ENCODE measurements around the gene SLC10A3. TPM values are rescaled to one million over a fixed set of nuclear protein-coding genes. Genes with fewer than 3 reads are reported as not detected.

SLC10A3 gene
- total RNA-seq, 2 experiments from 2014 or later, result 24.3 to 24.9 TPM

GRCh38 chrX:154462396-154462795 lies 28.0 kb downstream of the SLC10A3 start:
- Mint-ChIP-seq H3K4me3 (no peak overlapping the region), H3K27ac (no peak overlapping the region), H3K36me3 (peaks cover 2% of the 10 kb centered on the region), H3K27me3 (no peaks in the 10 kb centered on the region), H3K4me1 (peaks cover 11% of the 10 kb centered on the region), H3K9me3 (ENCODE audit: low read depth) (no peaks in the 10 kb centered on the region)
- no peak for DNase-seq
- no peak for ATAC-seq
- CTCF ChIA-PET, result interaction anchor here (1.1 kb wide), 1 partner anchor 14 kb away, joined by 5 read pairs; no protein-coding TSS in a partner anchor

- CTCF ChIA-PET, result interaction anchor here (1.4 kb wide), 1 partner anchor 67 kb away, joined by 3 read pairs; no protein-coding TSS in a partner anchor
- Mint-ChIP-seq H3K27me3 (no peaks in the 10 kb centered on the region), H3K4me3 (no peak overlapping the region), H3K36me3 (peaks cover 2% of the 10 kb centered on the region), H3K4me1 (peaks cover 15% of the 10 kb centered on the region), H3K9me3 (ENCODE audit: low read depth) (no peaks in the 10 kb centered on the region), H3K27ac (no peak overlapping the region)
- DNase-seq, result no peak
- no peak for ATAC-seq
These were observed 30.1 kb downstream of the SLC10A3 start for GRCh38 chrX:154460326-154460725.

GRCh38 chrX:154459832-154460231 lies 30.6 kb downstream of the SLC10A3 start:
- CTCF ChIA-PET, result interaction anchor here (1.4 kb wide), 1 partner anchor 31 kb away, joined by 4 read pairs; the partner anchor contains the start of gene SLC10A3
- peak overlapping the region; percentile 77 for H3K4me3 Mint-ChIP-seq
- peaks cover 15% of the 10 kb centered on the region for H3K4me1 Mint-ChIP-seq

GRCh38 chrX:154458954-154459778 lies 31.3 kb downstream of the SLC10A3 start:
- Mint-ChIP-seq H3K27ac (peak overlapping the region; percentile 68), H3K4me1 (peaks cover 15% of the 10 kb centered on the region), H3K36me3 (peaks cover 7% of the 10 kb centered on the region), H3K4me3 (peak overlapping the region; percentile 77), H3K27me3 (no peaks in the 10 kb centered on the region), H3K9me3 (ENCODE audit: low read depth) (no peaks in the 10 kb centered on the region)
- CTCF ChIA-PET, result interaction anchor here (1.4 to 1.6 kb wide), 2 partner anchors 18 to 31 kb away, joined by 4 read pairs; partner anchors contain the start of gene SLC10A3
- DNase-seq, result no peak
- peak; percentile 50 for ATAC-seq

More at GRCh38 chrX:154459832-154460231, 30.6 kb downstream of the SLC10A3 start:
- DNase-seq (no peak), ATAC-seq (no peak)
- H3K27ac Mint-ChIP-seq, result no peak overlapping the region
- H3K9me3 Mint-ChIP-seq (ENCODE audit: low read depth), result no peaks in the 10 kb centered on the region
- no peaks in the 10 kb centered on the region for H3K27me3 Mint-ChIP-seq
- H3K36me3 Mint-ChIP-seq, result peaks cover 2% of the 10 kb centered on the region

GRCh38 chrX:154458116-154458953 lies 32.1 kb downstream of the SLC10A3 start, which contains the start of gene PLXNA3:
Gene PLXNA3 (plus strand): TSS chrX:154458281. CDS start chrX:154460184, 1,903 bp downstream.
- H3K36me3 Mint-ChIP-seq, result peaks cover 7% of the 10 kb centered on the region
- DNase-seq, result peak; percentile 63
- peak within 1 kb of the TSS; percentile 89 for H3K27ac Mint-ChIP-seq
- peak; percentile 80 for ATAC-seq
- H3K9me3 Mint-ChIP-seq (ENCODE audit: low read depth), result no peaks in the 10 kb centered on the region
- CTCF ChIA-PET, result interaction anchor here (1.4 to 1.6 kb wide), 2 partner anchors 19 to 32 kb away, joined by 4 read pairs; partner anchors contain the start of gene SLC10A3
- peaks cover 15% of the 10 kb centered on the region for H3K4me1 Mint-ChIP-seq
- H3K27me3 Mint-ChIP-seq, result no peaks in the 10 kb centered on the region
- H3K4me3 Mint-ChIP-seq, result peak within 1 kb of the TSS; percentile 89

- peak; percentile 70 for DNase-seq
- no peaks in the 10 kb centered on the region for H3K9me3 Mint-ChIP-seq (ENCODE audit: low read depth)
- CTCF ChIA-PET, result interaction anchor here (1.6 kb wide), 1 partner anchor 19 kb away, joined by 4 read pairs; no protein-coding TSS in a partner anchor
- H3K27me3 Mint-ChIP-seq, result no peaks in the 10 kb centered on the region
- peaks cover 7% of the 10 kb centered on the region for H3K36me3 Mint-ChIP-seq
- H3K27ac Mint-ChIP-seq, result peak overlapping the region; percentile 89
- H3K4me3 Mint-ChIP-seq, result peak overlapping the region; percentile 89
- peaks cover 15% of the 10 kb centered on the region for H3K4me1 Mint-ChIP-seq
- ATAC-seq, result peak; percentile 75
These were observed 32.8 kb downstream of the SLC10A3 start for GRCh38 chrX:154457491-154458115.

- CTCF ChIA-PET, result no interaction called here
- no peaks in the 10 kb centered on the region for H3K9me3 Mint-ChIP-seq (ENCODE audit: low read depth)
- no peaks in the 10 kb centered on the region for H3K27me3 Mint-ChIP-seq
- no peak overlapping the region for H3K4me3 Mint-ChIP-seq
- no peak overlapping the region for H3K27ac Mint-ChIP-seq
- no peak for DNase-seq
- peaks cover 5% of the 10 kb centered on the region for H3K4me1 Mint-ChIP-seq
- ATAC-seq, result no peak
- peaks cover 8% of the 10 kb centered on the region for H3K36me3 Mint-ChIP-seq
These were observed 37.6 kb downstream of the SLC10A3 start for GRCh38 chrX:154452823-154453222.

- H3K27me3 Mint-ChIP-seq, result no peaks in the 10 kb centered on the region
- peaks cover 9% of the 10 kb centered on the region for H3K36me3 Mint-ChIP-seq
- no peaks in the 10 kb centered on the region for H3K9me3 Mint-ChIP-seq (ENCODE audit: low read depth)
- H3K4me3 Mint-ChIP-seq, result no peak overlapping the region
- no peak for DNase-seq
- peaks cover 5% of the 10 kb centered on the region for H3K4me1 Mint-ChIP-seq
- CTCF ChIA-PET, result no interaction called here
- no peak for ATAC-seq
- H3K27ac Mint-ChIP-seq, result no peak overlapping the region
These were observed 40.1 kb downstream of the SLC10A3 start for GRCh38 chrX:154450312-154450711.

GRCh38 chrX:154449618-154450017 lies 40.8 kb downstream of the SLC10A3 start:
- CTCF ChIA-PET, result interaction anchor here (0.7 kb wide), 1 partner anchor 78 kb away, joined by 3 read pairs; no protein-coding TSS in a partner anchor
- peaks cover 8% of the 10 kb centered on the region for H3K4me1 Mint-ChIP-seq
- ATAC-seq (no peak), DNase-seq (no peak)
- no peaks in the 10 kb centered on the region for H3K9me3 Mint-ChIP-seq (ENCODE audit: low read depth)
- no peaks in the 10 kb centered on the region for H3K27me3 Mint-ChIP-seq
- H3K36me3 Mint-ChIP-seq, result peaks cover 9% of the 10 kb centered on the region
- H3K27ac Mint-ChIP-seq, result no peak overlapping the region
- no peak overlapping the region for H3K4me3 Mint-ChIP-seq

GRCh38 chrX:154448484-154448883 lies 41.9 kb downstream of the SLC10A3 start:
- no peaks in the 10 kb centered on the region for H3K9me3 Mint-ChIP-seq (ENCODE audit: low read depth)
- no peak for DNase-seq
- no peaks in the 10 kb centered on the region for H3K27me3 Mint-ChIP-seq
- H3K27ac Mint-ChIP-seq, result no peak overlapping the region
- peaks cover 4% of the 10 kb centered on the region for H3K36me3 Mint-ChIP-seq
- peaks cover 8% of the 10 kb centered on the region for H3K4me1 Mint-ChIP-seq
- ATAC-seq, result no peak
- H3K4me3 Mint-ChIP-seq, result no peak overlapping the region
- CTCF ChIA-PET, result no interaction called here

GRCh38 chrX:154446430-154446829 lies 44.0 kb downstream of the SLC10A3 start:
- Mint-ChIP-seq H3K36me3 (peaks cover 5% of the 10 kb centered on the region), H3K27me3 (no peaks in the 10 kb centered on the region), H3K27ac (peak overlapping the region; percentile 28), H3K9me3 (ENCODE audit: low read depth) (no peaks in the 10 kb centered on the region), H3K4me1 (peaks cover 16% of the 10 kb centered on the region), H3K4me3 (no peak overlapping the region)
- DNase-seq (no peak), ATAC-seq (no peak)
- CTCF ChIA-PET, result no interaction called here

GRCh38 chrX:154445776-154446175 lies 44.7 kb downstream of the SLC10A3 start:
- H3K27ac Mint-ChIP-seq, result no peak overlapping the region
- CTCF ChIA-PET, result no interaction called here
- H3K9me3 Mint-ChIP-seq (ENCODE audit: low read depth), result no peaks in the 10 kb centered on the region
- DNase-seq (no peak), ATAC-seq (no peak)
- no peak overlapping the region for H3K4me3 Mint-ChIP-seq
- peaks cover 20% of the 10 kb centered on the region for H3K4me1 Mint-ChIP-seq
- H3K36me3 Mint-ChIP-seq, result peaks cover 5% of the 10 kb centered on the region
- H3K27me3 Mint-ChIP-seq, result no peaks in the 10 kb centered on the region

Data from activated CD8-positive, alpha-beta memory T cell treated with anti-CD3 and anti-CD28 coated beads, Interleukin-2, amount 10 ng/mL, durations not matched to agents 7 days and 5 days (primary cell).